Measurements from ENCODE around the gene CYB561.

DNA sequence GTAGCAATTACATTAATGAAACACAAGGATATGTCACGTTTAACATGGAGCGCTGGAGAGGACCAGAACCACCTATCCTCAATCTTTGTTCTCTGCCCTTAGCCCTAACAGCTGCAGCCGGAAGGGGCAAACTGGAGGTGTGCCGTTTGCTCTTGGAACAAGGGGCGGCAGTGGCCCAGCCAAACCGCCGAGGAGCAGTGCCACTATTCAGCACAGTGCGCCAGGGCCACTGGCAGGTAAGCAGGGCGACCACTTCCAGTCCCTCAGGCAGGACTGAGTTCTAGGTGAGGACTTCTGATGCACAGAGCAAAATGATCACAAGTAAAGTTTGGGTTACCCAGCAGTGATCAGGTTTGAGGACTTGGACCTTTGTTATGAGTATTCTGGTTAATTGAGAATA lies 41.1 kb downstream of the CYB561 start:
- TF ChIP-seq, protein P1, sequence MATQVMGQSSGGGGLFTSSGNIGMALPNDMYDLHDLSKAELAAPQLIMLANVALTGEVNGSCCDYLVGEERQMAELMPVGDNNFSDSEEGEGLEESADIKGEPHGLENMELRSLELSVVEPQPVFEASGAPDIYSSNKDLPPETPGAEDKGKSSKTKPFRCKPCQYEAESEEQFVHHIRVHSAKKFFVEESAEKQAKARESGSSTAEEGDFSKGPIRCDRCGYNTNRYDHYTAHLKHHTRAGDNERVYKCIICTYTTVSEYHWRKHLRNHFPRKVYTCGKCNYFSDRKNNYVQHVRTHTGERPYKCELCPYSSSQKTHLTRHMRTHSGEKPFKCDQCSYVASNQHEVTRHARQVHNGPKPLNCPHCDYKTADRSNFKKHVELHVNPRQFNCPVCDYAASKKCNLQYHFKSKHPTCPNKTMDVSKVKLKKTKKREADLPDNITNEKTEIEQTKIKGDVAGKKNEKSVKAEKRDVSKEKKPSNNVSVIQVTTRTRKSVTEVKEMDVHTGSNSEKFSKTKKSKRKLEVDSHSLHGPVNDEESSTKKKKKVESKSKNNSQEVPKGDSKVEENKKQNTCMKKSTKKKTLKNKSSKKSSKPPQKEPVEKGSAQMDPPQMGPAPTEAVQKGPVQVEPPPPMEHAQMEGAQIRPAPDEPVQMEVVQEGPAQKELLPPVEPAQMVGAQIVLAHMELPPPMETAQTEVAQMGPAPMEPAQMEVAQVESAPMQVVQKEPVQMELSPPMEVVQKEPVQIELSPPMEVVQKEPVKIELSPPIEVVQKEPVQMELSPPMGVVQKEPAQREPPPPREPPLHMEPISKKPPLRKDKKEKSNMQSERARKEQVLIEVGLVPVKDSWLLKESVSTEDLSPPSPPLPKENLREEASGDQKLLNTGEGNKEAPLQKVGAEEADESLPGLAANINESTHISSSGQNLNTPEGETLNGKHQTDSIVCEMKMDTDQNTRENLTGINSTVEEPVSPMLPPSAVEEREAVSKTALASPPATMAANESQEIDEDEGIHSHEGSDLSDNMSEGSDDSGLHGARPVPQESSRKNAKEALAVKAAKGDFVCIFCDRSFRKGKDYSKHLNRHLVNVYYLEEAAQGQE (IDR thresholded peaks at IDR 0.05; ENCODE audit: insufficient read depth in 1 of 2, low read depth in 2 of 2, low read length in 2 of 2) = no peak
- TF ChIP-seq POLR2AphosphoS5 (IDR thresholded peaks at IDR 0.05; ENCODE audit: low read depth, low read length) (no peak), TAF1 (IDR thresholded peaks at IDR 0.05; ENCODE audit: borderline replicate concordance, insufficient read depth, low read length) (no peak)
